ENCODE results near the gene ABCC8.

Gene ABCC8

GRCh38 chr11:17504330-17505107 is 27.9 kb upstream of the ABCC8 start:
- DNase-seq = peak; percentile 82

GRCh38 chr11:17502630-17503029 is 26.0 kb upstream of the ABCC8 start:
- no peak for DNase-seq

- DNase-seq = no peak
These were observed 24.0 kb upstream of the ABCC8 start for GRCh38 chr11:17500673-17501072.

GRCh38 chr11:17498475-17498874 is 21.8 kb upstream of the ABCC8 start:
- no peak for DNase-seq

GRCh38 chr11:17498058-17498457 is 21.4 kb upstream of the ABCC8 start:
- DNase-seq = no peak

- no peak for DNase-seq
These were observed 19.8 kb upstream of the ABCC8 start for GRCh38 chr11:17496406-17496805.

GRCh38 chr11:17494019-17494418 is 17.4 kb upstream of the ABCC8 start:
- no peak for DNase-seq

- no peak for DNase-seq
These were observed 14.3 kb upstream of the ABCC8 start for GRCh38 chr11:17490938-17491337.

GRCh38 chr11:17490232-17490631 is 13.6 kb upstream of the ABCC8 start:
- no peak for DNase-seq

- DNase-seq = no peak
These were observed 13.1 kb upstream of the ABCC8 start for GRCh38 chr11:17489751-17490150.

- DNase-seq = no peak
These were observed 11.9 kb upstream of the ABCC8 start for GRCh38 chr11:17488563-17488962.

- no peak for DNase-seq
These were observed 10.0 kb upstream of the ABCC8 start for GRCh38 chr11:17486646-17487045.

GRCh38 chr11:17483505-17483904 is 6.9 kb upstream of the ABCC8 start:
- no peak for DNase-seq

- DNase-seq = no peak
These were observed 5.3 kb upstream of the ABCC8 start for GRCh38 chr11:17481905-17482304.

GRCh38 chr11:17479284-17480214 is 2.9 kb upstream of the ABCC8 start:
- DNase-seq = no peak

GRCh38 chr11:17478070-17478469 is 1.4 kb upstream of the ABCC8 start:
- DNase-seq = no peak

- DNase-seq = no peak
These were observed 716 bp upstream of the ABCC8 start for GRCh38 chr11:17477361-17477760.

GRCh38 chr11:17477084-17477333 is 364 bp upstream of the ABCC8 start:
- no peak for DNase-seq

- no peak for DNase-seq
These were observed 854 bp downstream of the ABCC8 start for GRCh38 chr11:17475666-17476316.

- no peak for DNase-seq
These were observed 3.4 kb downstream of the ABCC8 start for GRCh38 chr11:17473071-17473744.

GRCh38 chr11:17472467-17472866 is 4.2 kb downstream of the ABCC8 start:
- no peak for DNase-seq

GRCh38 chr11:17471501-17471900 is 5.1 kb downstream of the ABCC8 start:
- no peak for DNase-seq

- DNase-seq = no peak
These were observed 6.6 kb downstream of the ABCC8 start for GRCh38 chr11:17469998-17470397.
